ENCODE results near the gene PLXNC1.

PLXNC1 gene

DNA sequence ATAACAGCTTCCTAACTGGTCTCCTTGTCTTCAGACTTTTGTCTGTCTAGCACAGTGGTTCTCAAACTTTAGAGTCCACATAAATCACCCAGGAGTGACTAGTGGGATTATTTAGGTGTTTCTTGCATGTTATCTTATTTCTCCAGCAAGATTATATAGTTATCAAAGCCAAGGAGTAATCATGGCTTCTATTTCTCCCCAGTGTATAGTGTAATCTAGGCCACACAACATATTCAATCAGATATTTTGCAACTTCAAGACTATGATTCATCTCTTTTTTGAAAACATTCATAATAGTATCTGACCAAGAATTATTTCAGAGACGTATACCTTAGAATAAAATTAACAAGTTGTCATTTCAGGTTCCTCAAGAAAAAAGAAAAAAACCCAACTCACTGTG lies 179.4 kb downstream of the PLXNC1 start:
- Histone ChIP-seq H3K36me3 (ENCODE audit: insufficient read depth, low read length) (peaks cover 33% of the 10 kb centered on the region), H3F3A (ENCODE audit: low read depth) (0 out of 2 replicates have a peak, but pooled peaks cover 3% of the 10 kb centered on the region), H3K4me3 (ENCODE audit: low read length, poor library complexity, severe bottlenecking) (no peak overlapping the region)

GRCh38 chr12:94329366-94329765 lies 181.0 kb downstream of the PLXNC1 start:
- Histone ChIP-seq H2AFZ (ENCODE audit: low read length) (no peak overlapping the region), H3K9me3 (ENCODE audit: insufficient read depth, low read depth, low read length) (no peaks in the 10 kb centered on the region), H4K20me1 (ENCODE audit: insufficient read depth, low read length, poor library complexity, severe bottlenecking) (no peaks in the 10 kb centered on the region), H3F3A (ENCODE audit: low read depth) (0 out of 2 replicates have a peak, but pooled peaks cover 3% of the 10 kb centered on the region), H3K4me3 (ENCODE audit: low read length, poor library complexity, severe bottlenecking) (no peak overlapping the region), H3K9ac (ENCODE audit: low read depth, low read length, poor library complexity, severe bottlenecking) (no peak overlapping the region), H3K36me3 (ENCODE audit: insufficient read depth, low read length) (peaks cover 24% of the 10 kb centered on the region), H3K27me3 (ENCODE audit: insufficient read depth, low read length, poor library complexity, severe bottlenecking) (no peaks in the 10 kb centered on the region), H3K9me2 (replicated peaks; ENCODE audit: low read depth, low read length) (no peaks in the 10 kb centered on the region), H3K4me1 (ENCODE audit: insufficient read depth, low read length, poor library complexity, severe bottlenecking) (no peaks in the 10 kb centered on the region), H3K4me2 (ENCODE audit: low read depth, low read length, poor library complexity, severe bottlenecking) (no peak overlapping the region), H3K79me2 (ENCODE audit: insufficient read depth, low read length) (no peaks in the 10 kb centered on the region)
- TF ChIP-seq, protein P1, sequence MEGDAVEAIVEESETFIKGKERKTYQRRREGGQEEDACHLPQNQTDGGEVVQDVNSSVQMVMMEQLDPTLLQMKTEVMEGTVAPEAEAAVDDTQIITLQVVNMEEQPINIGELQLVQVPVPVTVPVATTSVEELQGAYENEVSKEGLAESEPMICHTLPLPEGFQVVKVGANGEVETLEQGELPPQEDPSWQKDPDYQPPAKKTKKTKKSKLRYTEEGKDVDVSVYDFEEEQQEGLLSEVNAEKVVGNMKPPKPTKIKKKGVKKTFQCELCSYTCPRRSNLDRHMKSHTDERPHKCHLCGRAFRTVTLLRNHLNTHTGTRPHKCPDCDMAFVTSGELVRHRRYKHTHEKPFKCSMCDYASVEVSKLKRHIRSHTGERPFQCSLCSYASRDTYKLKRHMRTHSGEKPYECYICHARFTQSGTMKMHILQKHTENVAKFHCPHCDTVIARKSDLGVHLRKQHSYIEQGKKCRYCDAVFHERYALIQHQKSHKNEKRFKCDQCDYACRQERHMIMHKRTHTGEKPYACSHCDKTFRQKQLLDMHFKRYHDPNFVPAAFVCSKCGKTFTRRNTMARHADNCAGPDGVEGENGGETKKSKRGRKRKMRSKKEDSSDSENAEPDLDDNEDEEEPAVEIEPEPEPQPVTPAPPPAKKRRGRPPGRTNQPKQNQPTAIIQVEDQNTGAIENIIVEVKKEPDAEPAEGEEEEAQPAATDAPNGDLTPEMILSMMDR (conservative IDR thresholded peaks at IDR 0.05; ENCODE audit: low read length) = peak; percentile 53
- no peak for TF ChIP-seq EZH2phosphoT487 (IDR thresholded peaks at IDR 0.05; ENCODE audit: borderline replicate concordance)

More for the DNA sequence above, 179.4 kb downstream of the PLXNC1 start:
- no peak for TF ChIP-seq EZH2phosphoT487 (IDR thresholded peaks at IDR 0.05; ENCODE audit: borderline replicate concordance)
- TF ChIP-seq, protein P1 (conservative IDR thresholded peaks at IDR 0.05; ENCODE audit: low read length) = no peak
- Histone ChIP-seq H3K4me1 (ENCODE audit: insufficient read depth, low read length, poor library complexity, severe bottlenecking) (no peaks in the 10 kb centered on the region), H3K79me2 (ENCODE audit: insufficient read depth, low read length) (no peaks in the 10 kb centered on the region), H3K9ac (ENCODE audit: low read depth, low read length, poor library complexity, severe bottlenecking) (no peak overlapping the region), H3K9me3 (ENCODE audit: insufficient read depth, low read depth, low read length) (no peaks in the 10 kb centered on the region), H3K27me3 (ENCODE audit: insufficient read depth, low read length, poor library complexity, severe bottlenecking) (no peaks in the 10 kb centered on the region), H3K4me2 (ENCODE audit: low read depth, low read length, poor library complexity, severe bottlenecking) (no peak overlapping the region), H4K20me1 (ENCODE audit: insufficient read depth, low read length, poor library complexity, severe bottlenecking) (no peaks in the 10 kb centered on the region), H2AFZ (ENCODE audit: low read length) (no peak overlapping the region), H3K9me2 (replicated peaks; ENCODE audit: low read depth, low read length) (no peaks in the 10 kb centered on the region)

GRCh38 chr12:94333396-94333795 lies 185.0 kb downstream of the PLXNC1 start:
- no peaks in the 10 kb centered on the region for H3F3A ChIP-seq (ENCODE audit: low read depth)
- no peaks in the 10 kb centered on the region for H4K20me1 ChIP-seq (ENCODE audit: insufficient read depth, low read length, poor library complexity, severe bottlenecking)
- no peak overlapping the region for H3K4me2 ChIP-seq (ENCODE audit: low read depth, low read length, poor library complexity, severe bottlenecking)
- no peaks in the 10 kb centered on the region for H3K27me3 ChIP-seq (ENCODE audit: insufficient read depth, low read length, poor library complexity, severe bottlenecking)
- TF ChIP-seq EZH2phosphoT487 (IDR thresholded peaks at IDR 0.05; ENCODE audit: borderline replicate concordance) = no peak
- TF ChIP-seq, protein P1 (conservative IDR thresholded peaks at IDR 0.05; ENCODE audit: low read length) = no peak
- H2AFZ ChIP-seq (ENCODE audit: low read length) = no peak overlapping the region
- H3K9ac ChIP-seq (ENCODE audit: low read depth, low read length, poor library complexity, severe bottlenecking) = no peak overlapping the region
- H3K4me1 ChIP-seq (ENCODE audit: insufficient read depth, low read length, poor library complexity, severe bottlenecking) = no peaks in the 10 kb centered on the region
- no peaks in the 10 kb centered on the region for H3K79me2 ChIP-seq (ENCODE audit: insufficient read depth, low read length)
- no peak overlapping the region for H3K4me3 ChIP-seq (ENCODE audit: low read length, poor library complexity, severe bottlenecking)
- H3K36me3 ChIP-seq (ENCODE audit: insufficient read depth, low read length) = peaks cover 12% of the 10 kb centered on the region
- H3K9me2 ChIP-seq (replicated peaks; ENCODE audit: low read depth, low read length) = no peaks in the 10 kb centered on the region
- no peaks in the 10 kb centered on the region for H3K9me3 ChIP-seq (ENCODE audit: insufficient read depth, low read depth, low read length)

All from Loucy (cell line).